ENCODE data around the gene BSCL2.
"Not testable (repeated sequence)": the region's sequence is repeated elsewhere in the genome, so short reads cannot be mapped to it uniquely, and the experiment has no call there.

- TF ChIP-seq CTCF, POLR2A (IDR thresholded peaks at IDR 0.05): not testable (repeated sequence)
Observed at GRCh38 chr11:62693624-62694023, 13.6 kb downstream of the BSCL2 start.
